Activated naive CD4-positive, alpha-beta T cell (primary cell): ENCODE data around the gene HECA.

Experiments
- DNase-seq, 4 experiments: peaks; one replicate each; lab custom pipeline; 2025; lab: John Stamatoyannopoulos, UW

HECA gene

GRCh38 chr6:139161169-139161568 lies 26.3 kb downstream of the HECA start:
- DNase-seq: peak in 2 of 4 experiments; percentile 14 to 53

- peak in 3 of 4 experiments; percentile 12 to 46 (median 34) for DNase-seq
These were observed 27.0 kb downstream of the HECA start for GRCh38 chr6:139161817-139162284.

GRCh38 chr6:139164001-139164400 lies 29.1 kb downstream of the HECA start:
- DNase-seq: peak in 1 of 4 experiments; percentile 13

- no peak for DNase-seq
These were observed 30.4 kb downstream of the HECA start for GRCh38 chr6:139165324-139165723.

- no peak for DNase-seq
These were observed 31.5 kb downstream of the HECA start for GRCh38 chr6:139166238-139166955.

- DNase-seq: no peak
These were observed 32.1 kb downstream of the HECA start for GRCh38 chr6:139166956-139167313.

GRCh38 chr6:139172151-139172550 lies 37.3 kb downstream of the HECA start:
- DNase-seq: no peak

- no peak for DNase-seq
These were observed 37.7 kb downstream of the HECA start for GRCh38 chr6:139172567-139172966.

GRCh38 chr6:139173172-139173571 lies 38.3 kb downstream of the HECA start:
- no peak for DNase-seq

GRCh38 chr6:139173822-139174221 lies 38.9 kb downstream of the HECA start:
- no peak for DNase-seq

GRCh38 chr6:139174961-139175360 lies 40.1 kb downstream of the HECA start:
- DNase-seq: no peak

- DNase-seq: no peak
These were observed 40.6 kb downstream of the HECA start for GRCh38 chr6:139175389-139175948.

GRCh38 chr6:139181236-139181635 lies 46.4 kb downstream of the HECA start:
- DNase-seq: no peak

GRCh38 chr6:139184047-139184446 lies 49.2 kb downstream of the HECA start:
- DNase-seq: no peak

- no peak for DNase-seq
These were observed 49.6 kb downstream of the HECA start for GRCh38 chr6:139184459-139184858.

GRCh38 chr6:139186242-139186641 lies 51.4 kb downstream of the HECA start:
- no peak for DNase-seq

GRCh38 chr6:139186692-139187091 lies 51.8 kb downstream of the HECA start:
- DNase-seq: no peak

- DNase-seq: no peak
These were observed 52.6 kb downstream of the HECA start for GRCh38 chr6:139187489-139187888.

GRCh38 chr6:139189665-139190064 lies 54.8 kb downstream of the HECA start:
- no peak for DNase-seq

- DNase-seq: no peak
These were observed 59.9 kb downstream of the HECA start for GRCh38 chr6:139194740-139195139.

- no peak for DNase-seq
These were observed 63.8 kb downstream of the HECA start for GRCh38 chr6:139198529-139199288.

GRCh38 chr6:139201378-139201777 lies 66.5 kb downstream of the HECA start:
- DNase-seq: no peak

- no peak for DNase-seq
These were observed 70.1 kb downstream of the HECA start for GRCh38 chr6:139204978-139205377.
